H9 (cell line): ENCODE measurements around the gene PYGL. TPM values are rescaled to one million over a fixed set of nuclear protein-coding genes. Genes with fewer than 3 reads are reported as not detected.

Experiments
- DNase-seq: peaks from one replicate; pipeline ENCODE4 v3.0.0-alpha.2; 2017
- H2AFZ ChIP-seq: one replicate; pipeline ENCODE4 v1.6.1; 2013; ENCODE audit warnings: mild to moderate bottlenecking, low read length, control low read depth, moderate library complexity
- H2AK5ac ChIP-seq: 2 replicates; pipeline ENCODE4 v1.6.1; 2013; ENCODE audit warnings: low read length, control low read depth, mixed read lengths; ENCODE audit not compliant: insufficient read length
- H2BK120ac ChIP-seq: one replicate; pipeline ENCODE4 v1.6.1; 2013; ENCODE audit warnings: low read depth, mild to moderate bottlenecking, low read length, control low read depth, inconsistent platforms; ENCODE audit not compliant: poor library complexity, severe bottlenecking
- H2BK12ac ChIP-seq: 2 replicates; pipeline ENCODE4 v1.6.1; 2013; ENCODE audit warnings: low read length, control low read depth, mixed read lengths, low read depth; ENCODE audit not compliant: insufficient read length
- H2BK15ac ChIP-seq: 2 replicates; pipeline ENCODE4 v1.6.1; 2013; ENCODE audit warnings: low read depth, low read length, control low read depth
- H2BK20ac ChIP-seq: one replicate; pipeline ENCODE4 v1.6.1; 2013; ENCODE audit warnings: low read depth, mild to moderate bottlenecking, low read length, control low read depth, inconsistent platforms; ENCODE audit not compliant: poor library complexity, severe bottlenecking
- H2BK5ac ChIP-seq: 2 replicates; pipeline ENCODE4 v1.6.1; 2013; ENCODE audit warnings: low read length, control low read depth, mixed read lengths; ENCODE audit not compliant: insufficient read length
- H3K14ac ChIP-seq: 2 replicates; pipeline ENCODE4 v1.6.1; 2013; ENCODE audit warnings: low read length, control low read depth; ENCODE audit not compliant: insufficient read depth
- H3K18ac ChIP-seq: 2 replicates; pipeline ENCODE4 v1.6.1; 2013; ENCODE audit warnings: low read depth, mild to moderate bottlenecking, mixed read lengths, low read length, control low read depth; ENCODE audit not compliant: insufficient read length
- H3K23ac ChIP-seq: 2 replicates; pipeline ENCODE4 v1.6.1; 2013; ENCODE audit warnings: low read length, control low read depth, mixed read lengths, low read depth; ENCODE audit not compliant: insufficient read length
- H3K23me2 ChIP-seq: 2 replicates; pipeline ENCODE4 v1.6.1; 2013; ENCODE audit warnings: low read depth, mild to moderate bottlenecking, mixed read lengths, low read length, control low read depth; ENCODE audit not compliant: insufficient read length, poor library complexity, severe bottlenecking
- H3K27ac ChIP-seq: 2 replicates; pipeline ENCODE4 v1.5.1; 2013; ENCODE audit warnings: low read length, control low read depth, mixed read lengths, low read depth; ENCODE audit not compliant: insufficient read length
- H3K27me3 ChIP-seq: 2 replicates; pipeline ENCODE4 v1.6.1; 2013; ENCODE audit warnings: low read length, control low read depth, inconsistent platforms; ENCODE audit not compliant: insufficient read depth
- H3K4ac ChIP-seq: 2 replicates; pipeline ENCODE4 v1.6.1; 2013; ENCODE audit warnings: low read depth, mild to moderate bottlenecking, control low read depth, inconsistent platforms, low read length, moderate library complexity
- H3K4me1 ChIP-seq: 2 replicates; pipeline ENCODE4 v1.6.1; 2013; ENCODE audit warnings: low read length, control low read depth, inconsistent platforms; ENCODE audit not compliant: insufficient read depth
- H3K4me2 ChIP-seq: 2 replicates; pipeline ENCODE4 v1.6.1; 2013; ENCODE audit warnings: low read length, control low read depth, mixed read lengths; ENCODE audit not compliant: insufficient read length, insufficient read depth
- H3K56ac ChIP-seq: 2 replicates; pipeline ENCODE4 v1.6.1; 2013; ENCODE audit warnings: low read depth, mild to moderate bottlenecking, mixed read lengths, low read length, control low read depth; ENCODE audit not compliant: insufficient read length
- H3K79me1 ChIP-seq: 2 replicates; pipeline ENCODE4 v1.6.1; 2013; ENCODE audit warnings: low read depth, mild to moderate bottlenecking, moderate library complexity, low read length, control low read depth, inconsistent platforms; ENCODE audit not compliant: insufficient read depth, poor library complexity, severe bottlenecking
- H3K79me2 ChIP-seq: 2 replicates; pipeline ENCODE4 v1.6.1; 2013; ENCODE audit warnings: low read length, control low read depth, inconsistent platforms; ENCODE audit not compliant: insufficient read depth
- H3K9ac ChIP-seq: 2 replicates; pipeline ENCODE4 v1.6.1; 2013; ENCODE audit warnings: low read length, control low read depth, mixed read lengths; ENCODE audit not compliant: insufficient read length; ENCODE audit errors: extremely low read depth
- H3K9me3 ChIP-seq: one replicate; pipeline ENCODE4 v1.6.1; 2013; ENCODE audit warnings: low read depth, low read length, inconsistent platforms; ENCODE audit not compliant: control insufficient read depth
- H3T11ph ChIP-seq: one replicate; pipeline ENCODE4 v1.6.1; 2013; ENCODE audit warnings: mild to moderate bottlenecking, low read length, control low read depth, inconsistent platforms
- H4K20me1 ChIP-seq: one replicate; pipeline ENCODE4 v1.6.1; 2013; ENCODE audit not compliant: control insufficient read depth, insufficient read length, insufficient read depth
- H4K5ac ChIP-seq: 2 replicates; pipeline ENCODE4 v1.6.1; 2013; ENCODE audit warnings: low read depth, mild to moderate bottlenecking, mixed read lengths, low read length, control low read depth; ENCODE audit not compliant: insufficient read length
- H4K8ac ChIP-seq: replicated peaks from 2 replicates; pipeline ENCODE4 v1.6.1; 2013; ENCODE audit warnings: low read length, control low read depth, mixed read lengths, low read depth; ENCODE audit not compliant: insufficient read length
- H4K91ac ChIP-seq: 2 replicates; pipeline ENCODE4 v1.6.1; 2013; ENCODE audit warnings: low read depth, mild to moderate bottlenecking, moderate library complexity, mixed read lengths, low read length, control low read depth; ENCODE audit not compliant: insufficient read length
- H3K27ac Mint-ChIP-seq, 3 experiments: 2 replicates in 2 of 3; 3 replicates in 1 of 3; pipeline ENCODE4 v1.8.0; 2020 to 2021; ENCODE audit warnings: mixed read lengths in 3 of 3, mild to moderate bottlenecking in 1 of 3, moderate library complexity in 1 of 3
- H3K27me3 Mint-ChIP-seq: 2 replicates; pipeline ENCODE4 v1.8.0; 2021; ENCODE audit warnings: low read depth, mild to moderate bottlenecking, moderate library complexity, mixed read lengths
- H3K36me3 Mint-ChIP-seq, 3 experiments: 2 replicates in 2 of 3; 3 replicates in 1 of 3; pipeline ENCODE4 v1.8.0; 2020 to 2021; ENCODE audit warnings: low read depth in 3 of 3, mixed read lengths in 3 of 3; ENCODE audit not compliant: insufficient read depth in 1 of 3
- H3K4me1 Mint-ChIP-seq, 2 experiments: 2 replicates each; pipeline ENCODE4 v1.8.0; 2020; ENCODE audit warnings: mixed read lengths in 2 of 2
- H3K4me3 Mint-ChIP-seq, 2 experiments: 2 replicates in 1 of 2; 3 replicates in 1 of 2; pipeline ENCODE4 v1.8.0; 2020 to 2021; ENCODE audit warnings: mild to moderate bottlenecking in 2 of 2, mixed read lengths in 2 of 2, moderate library complexity in 1 of 2
- H3K9me3 Mint-ChIP-seq, 2 experiments: 2 replicates in 1 of 2; 3 replicates in 1 of 2; pipeline ENCODE4 v1.8.0; 2020; ENCODE audit warnings: mild to moderate bottlenecking in 2 of 2, mixed read lengths in 2 of 2, moderate library complexity in 1 of 2
- WGBS: extraction: QIAGEN DNeasy Blood & Tissue Kit; methylation state at CpG from one replicate; pipeline ENCODE4 v1.1.7; 2013; ENCODE audit warnings: missing lambda C conversion rate, low lambda C conversion rate, mixed read lengths; ENCODE audit not compliant: insufficient read length; ENCODE audit errors: extremely low coverage; 5-methylcytosine and 5-hydroxymethylcytosine counted together
- total RNA-seq: library from RNA; stranded (reverse); gene quantifications from 2 replicates; pipeline ENCODE4 v1.2.1, GENCODE V29; 2021
- TF ChIP-seq, protein P1 (sequence below): fragments of 200-600 bp; sonication (generic); conservative IDR thresholded peaks from 3 replicates; pipeline ENCODE4 v1.8.0; 2021; ENCODE audit warnings: antibody characterized with exemption, mild to moderate bottlenecking

PYGL gene
- total RNA-seq, 1 experiment from 2014 or later: 53.8 TPM

DNA sequence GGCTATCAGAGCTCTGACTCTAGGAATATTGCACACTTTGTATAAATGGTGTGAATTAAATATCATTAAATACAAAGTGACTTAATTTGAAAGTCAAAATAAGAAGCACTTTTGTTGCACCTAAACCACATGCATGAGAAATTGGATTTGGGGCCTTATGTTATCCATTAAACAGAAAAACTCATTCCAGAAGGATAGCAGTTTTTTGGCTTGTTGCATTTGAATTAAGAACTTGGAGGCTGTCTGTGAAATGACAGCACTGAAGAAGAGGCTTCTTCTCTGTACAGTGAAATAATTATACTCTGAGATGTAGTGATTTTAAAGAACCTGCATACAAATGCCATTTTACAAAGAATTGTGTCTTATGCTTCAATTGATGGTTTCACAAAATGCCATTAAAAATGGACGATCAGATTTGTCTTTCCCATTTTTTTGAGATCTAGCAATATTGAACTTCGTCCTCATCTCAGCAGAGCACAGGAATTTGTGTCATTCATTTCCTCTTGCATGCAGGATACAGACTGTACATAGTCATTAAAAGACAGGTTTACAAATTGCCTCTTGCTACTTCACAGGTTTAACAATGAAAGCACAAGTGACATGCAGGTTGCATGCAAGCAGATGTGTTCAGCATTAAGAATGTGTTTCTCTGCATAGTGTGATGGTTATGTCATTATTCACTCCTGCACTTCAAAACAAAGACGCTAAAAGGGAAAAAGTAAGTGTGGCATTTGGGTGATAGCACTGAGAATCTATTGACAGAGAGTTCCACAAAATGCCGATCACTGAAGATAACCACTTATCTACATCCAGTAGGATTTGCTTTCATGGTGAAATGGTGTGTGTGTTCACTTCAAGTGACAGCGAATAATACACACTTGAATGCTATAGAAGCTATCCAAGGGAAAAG lies 35.9 kb upstream of the PYGL start:
- H3K23me2 ChIP-seq: no peaks in the 10 kb centered on the region
- no peak overlapping the region for H2BK20ac ChIP-seq
- no peak overlapping the region for H2BK5ac ChIP-seq
- no peak overlapping the region for H2BK120ac ChIP-seq
- no peaks in the 10 kb centered on the region for H3K36me3 Mint-ChIP-seq
- no peak overlapping the region for H4K8ac ChIP-seq
- H4K5ac ChIP-seq: no peak overlapping the region
- H4K91ac ChIP-seq: no peak overlapping the region
- TF ChIP-seq, protein P1, sequence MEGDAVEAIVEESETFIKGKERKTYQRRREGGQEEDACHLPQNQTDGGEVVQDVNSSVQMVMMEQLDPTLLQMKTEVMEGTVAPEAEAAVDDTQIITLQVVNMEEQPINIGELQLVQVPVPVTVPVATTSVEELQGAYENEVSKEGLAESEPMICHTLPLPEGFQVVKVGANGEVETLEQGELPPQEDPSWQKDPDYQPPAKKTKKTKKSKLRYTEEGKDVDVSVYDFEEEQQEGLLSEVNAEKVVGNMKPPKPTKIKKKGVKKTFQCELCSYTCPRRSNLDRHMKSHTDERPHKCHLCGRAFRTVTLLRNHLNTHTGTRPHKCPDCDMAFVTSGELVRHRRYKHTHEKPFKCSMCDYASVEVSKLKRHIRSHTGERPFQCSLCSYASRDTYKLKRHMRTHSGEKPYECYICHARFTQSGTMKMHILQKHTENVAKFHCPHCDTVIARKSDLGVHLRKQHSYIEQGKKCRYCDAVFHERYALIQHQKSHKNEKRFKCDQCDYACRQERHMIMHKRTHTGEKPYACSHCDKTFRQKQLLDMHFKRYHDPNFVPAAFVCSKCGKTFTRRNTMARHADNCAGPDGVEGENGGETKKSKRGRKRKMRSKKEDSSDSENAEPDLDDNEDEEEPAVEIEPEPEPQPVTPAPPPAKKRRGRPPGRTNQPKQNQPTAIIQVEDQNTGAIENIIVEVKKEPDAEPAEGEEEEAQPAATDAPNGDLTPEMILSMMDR: no peak
- H3K14ac ChIP-seq: no peak overlapping the region
- no peak overlapping the region for H3K18ac ChIP-seq
- H3K79me1 ChIP-seq: no peaks in the 10 kb centered on the region
- WGBS: no CpG with 5 or more reads among the region's 5 CpGs
- no peaks in the 10 kb centered on the region; the same call in 1 of the 2 replicates for H3K4me1 ChIP-seq
- H3K9ac ChIP-seq: no peak overlapping the region
- no peak overlapping the region for H2BK12ac ChIP-seq
- no peaks in the 10 kb centered on the region; the same call in 1 of the 2 replicates for H3K27me3 ChIP-seq
- no peak overlapping the region for H2AFZ ChIP-seq
- H3K27ac Mint-ChIP-seq: no peak overlapping the region
- no peaks in the 10 kb centered on the region for H3K79me2 ChIP-seq
- no peak overlapping the region for H3K23ac ChIP-seq
- H3K27ac ChIP-seq: no peak overlapping the region
- no peak overlapping the region for H3T11ph ChIP-seq
- no peak overlapping the region for H3K4me2 ChIP-seq
- H3K56ac ChIP-seq: no peak overlapping the region
- no peak for DNase-seq
- no peak overlapping the region for H2BK15ac ChIP-seq
- H3K4me3 Mint-ChIP-seq: no peak overlapping the region
- H4K20me1 ChIP-seq: no peaks in the 10 kb centered on the region
- H3K9me3 ChIP-seq: no peaks in the 10 kb centered on the region
- no peaks in the 10 kb centered on the region for H3K9me3 Mint-ChIP-seq
- peaks cover 3% of the 10 kb centered on the region for H3K27me3 Mint-ChIP-seq
- H2AK5ac ChIP-seq: no peak overlapping the region
- H3K4me1 Mint-ChIP-seq: peaks cover 20 to 25% of the 10 kb centered on the region in 2 experiments
- H3K4ac ChIP-seq: no peak overlapping the region
